Activated T-cell treated with anti-CD3 and anti-CD28 coated beads, Interleukin-2, amount 50 U/mL, for 48 hours (primary cell): ENCODE results near the gene MSTO1.
"Not testable (repeated sequence)": the region's sequence is repeated elsewhere in the genome, so short reads cannot be mapped to it uniquely, and the experiment has no call there.

Source experiments
- DNase-seq, 2 experiments: peaks; one replicate each; pipeline ENCODE4 v3.0.0-alpha.2; 2020

The MSTO1 gene

DNA sequence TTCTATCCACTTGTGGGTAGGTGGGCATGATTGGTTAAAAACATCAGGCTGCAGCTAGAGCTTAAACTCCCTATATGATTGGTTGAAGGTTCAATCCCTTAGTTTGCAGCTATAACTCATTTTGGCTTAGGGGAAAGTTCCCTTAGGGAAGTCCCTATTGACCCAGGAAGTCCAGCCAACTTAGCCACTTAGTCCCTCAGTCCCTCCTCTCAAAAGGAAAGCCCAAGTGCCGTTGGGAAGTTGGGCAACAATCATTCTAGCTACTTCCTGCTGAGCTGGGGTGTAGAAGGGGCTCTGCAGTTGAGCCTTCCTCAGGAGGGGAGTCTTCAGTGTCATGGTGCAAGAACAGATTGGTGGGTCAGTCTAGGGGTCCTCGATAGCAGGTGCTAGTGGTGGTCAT lies 12.2 kb downstream of the MSTO1 start:
- DNase-seq: no peak

DNA sequence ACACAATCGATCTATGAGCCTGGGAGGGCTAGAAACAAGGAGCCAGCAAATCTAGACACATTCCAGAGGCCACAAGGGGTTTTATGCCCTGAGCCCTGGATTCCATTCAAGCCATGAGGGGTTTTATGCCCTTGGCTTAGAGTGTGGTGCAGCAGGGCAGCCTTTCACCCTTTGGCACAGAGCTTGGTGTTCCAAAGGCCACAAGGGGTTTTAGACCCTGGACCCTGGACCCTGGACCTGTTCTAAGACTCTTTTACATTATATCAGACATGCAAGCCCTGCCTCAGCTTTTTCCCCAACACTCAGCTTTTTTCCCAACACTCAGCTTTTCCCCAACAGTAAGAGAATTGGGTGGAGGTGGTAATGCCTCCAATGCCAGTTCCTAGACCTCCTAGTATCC lies 13.3 kb downstream of the MSTO1 start:
- DNase-seq: no peak

- DNase-seq: peak in 1 of 2 experiments; percentile 4
Observed at GRCh38 chr1:155626428-155626827, 16.4 kb downstream of the MSTO1 start.

GRCh38 chr1:155636397-155637153 lies 26.6 kb downstream of the MSTO1 start:
- DNase-seq: no peak

- DNase-seq: no peak
Observed at GRCh38 chr1:155640367-155640766, 30.3 kb downstream of the MSTO1 start.

GRCh38 chr1:155642559-155643180 lies 32.7 kb downstream of the MSTO1 start:
- DNase-seq: not testable (repeated sequence)

DNA sequence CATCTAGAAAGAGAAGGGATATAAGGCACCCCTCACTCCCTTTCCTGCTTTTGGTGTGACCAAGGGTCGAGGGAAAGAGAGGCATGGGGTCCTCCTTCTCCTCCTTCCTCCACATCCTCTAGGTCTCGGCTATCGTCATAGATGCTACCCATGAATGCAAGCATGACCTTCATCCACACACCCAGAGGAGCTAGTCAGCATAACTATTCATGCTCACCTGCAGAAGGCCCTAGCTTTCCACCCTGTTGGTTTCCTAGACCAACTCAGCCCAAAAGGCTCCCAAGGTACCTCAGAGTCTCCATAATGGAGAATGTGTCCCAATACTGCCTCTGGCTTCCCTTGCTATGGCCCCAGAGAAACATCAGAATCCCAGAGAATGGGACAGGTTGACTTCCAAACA lies 33.2 kb downstream of the MSTO1 start:
- DNase-seq: no peak

- DNase-seq: no peak
Observed at GRCh38 chr1:155645034-155645598, 35.1 kb downstream of the MSTO1 start.

DNA sequence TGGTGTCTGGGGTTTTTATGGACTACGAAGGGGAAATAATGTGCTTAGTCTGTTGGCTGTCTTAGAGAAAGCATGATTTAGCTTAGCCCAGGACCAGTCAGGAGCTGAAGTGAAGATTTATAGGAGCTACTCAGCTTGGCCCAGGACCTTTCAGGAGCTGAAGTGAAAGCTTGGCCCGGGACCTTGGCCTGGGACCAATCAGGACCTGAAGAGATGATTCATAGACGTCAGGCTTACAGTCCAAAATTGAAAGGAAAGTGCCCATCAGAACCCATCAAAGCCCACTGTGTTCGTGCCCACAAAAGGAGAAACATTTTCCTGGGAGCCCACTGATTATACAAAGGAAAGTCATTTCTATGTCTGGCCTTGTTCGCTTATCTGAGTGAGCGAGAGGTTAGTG lies 35.6 kb downstream of the MSTO1 start:
- no peak for DNase-seq

- DNase-seq: no peak
Observed at GRCh38 chr1:155646307-155646706, 36.3 kb downstream of the MSTO1 start.

DNA sequence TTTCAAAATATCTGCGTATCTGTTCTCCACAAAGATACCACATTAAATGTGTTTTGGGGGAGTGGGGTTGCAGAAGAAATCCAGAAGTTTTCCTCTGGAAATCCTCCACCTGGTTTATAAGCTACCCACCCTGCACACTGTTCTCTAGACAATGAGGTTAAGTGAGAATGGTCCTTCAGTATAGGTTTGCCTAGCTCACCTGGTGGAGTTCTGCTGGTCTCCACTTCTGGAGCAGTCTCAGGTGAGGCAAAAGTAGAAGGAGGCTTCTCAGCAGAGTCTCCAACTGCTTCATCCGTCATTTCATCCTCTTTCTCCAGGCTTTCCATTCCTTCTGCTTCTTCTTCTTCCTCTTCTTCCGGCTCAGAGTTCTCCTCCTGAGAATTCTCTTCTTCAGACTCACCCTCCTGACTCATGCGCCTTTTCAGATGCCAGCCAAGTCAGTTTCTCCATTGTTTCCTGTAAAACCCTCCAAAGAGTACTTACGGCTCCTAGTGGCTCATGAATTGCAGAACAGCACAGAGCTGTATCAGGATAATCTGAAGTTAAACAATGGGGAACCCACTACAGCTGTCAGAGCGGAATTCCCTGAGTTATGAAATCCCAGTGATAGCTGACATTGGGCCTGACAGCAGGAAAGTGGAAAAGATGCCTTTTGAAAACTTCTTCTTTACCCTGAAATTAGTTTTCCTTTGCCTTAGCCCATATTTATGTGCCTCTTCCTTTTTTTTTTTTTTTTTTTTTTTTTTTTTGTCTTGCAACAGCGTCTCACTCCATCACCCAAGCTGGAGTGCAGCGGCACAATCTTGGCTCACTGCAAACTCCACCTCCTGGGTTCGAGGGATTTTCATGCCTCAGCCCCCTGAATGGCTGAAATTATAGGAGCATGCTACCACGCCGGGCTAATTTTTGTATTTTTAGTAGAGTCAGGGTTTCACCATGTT lies 38.5 kb downstream of the MSTO1 start:
- no peak for DNase-seq

- DNase-seq: no peak
Observed at GRCh38 chr1:155649676-155650075, 39.7 kb downstream of the MSTO1 start.

GRCh38 chr1:155650231-155650757 lies 40.3 kb downstream of the MSTO1 start:
- no peak for DNase-seq

DNA sequence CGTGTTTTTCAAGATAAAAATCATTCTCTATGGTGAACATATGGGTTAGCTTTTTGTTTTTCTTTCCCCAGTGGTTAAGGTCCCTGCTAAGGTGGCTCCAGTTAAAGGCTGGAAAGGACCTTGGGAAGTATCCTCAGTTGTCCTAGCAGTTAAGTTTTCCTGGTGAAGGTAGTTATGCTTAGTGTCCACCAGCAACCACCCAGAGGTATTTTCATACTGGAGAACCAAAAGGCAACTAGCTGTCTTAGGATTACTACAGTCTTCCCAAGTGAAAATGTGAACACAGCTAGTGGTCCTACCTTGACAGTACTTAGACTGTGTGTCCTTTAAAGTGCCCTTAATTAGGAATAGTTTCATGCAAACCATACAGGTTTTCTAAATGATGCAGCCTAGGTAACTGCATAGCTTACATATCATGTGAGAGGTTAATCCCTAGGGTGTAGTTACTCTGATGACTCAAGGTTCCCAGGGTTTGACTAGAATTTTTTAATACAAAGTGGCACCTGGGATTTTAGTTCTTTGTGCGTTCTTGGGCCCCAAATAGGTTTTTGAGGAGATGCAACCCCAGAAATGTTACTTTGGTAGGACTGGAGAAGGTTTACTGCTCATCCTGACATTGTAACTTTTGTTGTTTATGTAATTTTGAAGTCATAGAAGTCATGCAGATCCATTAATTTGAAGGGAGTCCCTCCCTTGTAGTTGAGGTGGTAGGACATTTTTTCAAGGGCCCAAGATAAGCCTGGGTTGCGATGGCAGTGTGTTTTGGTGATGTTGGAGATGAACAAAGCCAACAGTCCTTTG lies 42.0 kb downstream of the MSTO1 start:
- no peak for DNase-seq

DNA sequence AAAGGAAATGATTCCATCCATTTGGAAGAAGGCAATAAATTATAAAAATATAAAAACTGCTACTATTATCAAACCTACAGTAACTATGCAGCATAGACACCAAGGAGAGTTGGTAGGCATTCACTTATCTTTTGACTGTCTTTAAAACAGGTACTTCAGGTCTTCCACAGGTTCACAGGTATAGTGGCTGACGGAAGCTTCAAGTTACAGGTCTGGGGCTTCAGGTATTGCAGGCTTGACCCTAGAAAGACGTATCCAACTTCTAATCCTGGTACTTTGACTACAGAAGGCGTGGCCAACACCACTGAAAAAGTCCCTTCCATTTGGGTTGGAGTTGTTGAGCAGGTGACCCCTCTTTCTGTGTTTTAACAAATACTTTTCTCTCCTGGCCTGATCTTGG lies 42.9 kb downstream of the MSTO1 start:
- no peak for DNase-seq

DNA sequence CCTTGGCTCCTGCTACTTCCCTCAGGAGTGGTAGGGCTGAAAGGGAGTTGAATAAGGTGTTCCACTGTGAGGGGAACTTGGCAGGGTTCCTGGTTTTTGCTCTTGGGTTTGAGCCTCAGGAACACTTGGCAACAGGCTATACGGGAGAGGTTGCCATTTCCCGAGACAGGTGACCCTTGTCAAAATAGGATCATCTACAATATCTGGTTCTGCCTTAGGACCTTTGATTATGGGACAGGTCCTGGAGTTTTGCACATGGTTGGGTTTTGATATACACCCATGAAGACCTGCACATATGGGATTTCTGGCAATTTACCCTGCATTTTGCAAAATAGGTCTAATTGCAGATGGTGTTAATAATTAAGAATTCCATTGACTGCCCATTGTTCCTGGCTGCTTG lies 47.4 kb downstream of the MSTO1 start:
- DNase-seq: no peak

DNA sequence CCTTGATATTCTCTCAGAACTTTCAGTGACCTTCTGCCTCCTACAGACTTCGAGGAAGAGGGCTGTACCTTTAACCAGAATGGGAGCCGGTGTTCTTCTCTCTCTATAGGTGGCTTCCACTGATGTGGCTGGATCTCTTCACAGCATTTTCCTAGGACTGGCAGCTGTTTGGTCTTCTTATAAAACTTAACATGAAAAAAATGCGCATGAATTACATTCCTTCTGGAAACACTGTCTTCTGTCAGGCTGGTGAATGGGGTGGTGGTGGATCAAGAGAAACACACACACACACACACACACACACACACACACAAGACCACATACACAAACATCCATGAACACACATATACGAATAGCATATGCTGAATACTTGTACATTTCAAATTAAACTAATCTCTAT lies 51.2 kb downstream of the MSTO1 start:
- DNase-seq: not testable (repeated sequence)
